ENCODE measurements around the gene CCNYL1.

DNA sequence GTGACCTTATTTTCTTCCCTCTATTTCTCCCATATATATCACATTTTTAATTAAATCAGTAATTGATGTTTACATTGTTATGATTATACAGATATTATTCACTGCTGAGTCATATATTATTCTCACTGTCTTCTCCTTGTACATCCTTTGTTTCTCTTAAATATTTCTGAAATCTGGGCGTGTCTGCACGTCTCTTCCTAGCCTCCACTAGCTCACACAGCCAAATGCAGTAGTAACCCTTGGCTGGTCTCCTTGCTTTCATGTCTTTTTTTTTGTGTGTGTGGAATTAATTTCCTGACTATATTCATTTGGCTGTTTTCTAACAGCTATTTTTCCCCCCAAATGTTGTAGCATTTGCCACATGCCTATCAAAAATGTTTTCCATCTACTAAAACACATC is 15.8 kb downstream of the CCNYL1 start:
- TF ChIP-seq, protein P1, sequence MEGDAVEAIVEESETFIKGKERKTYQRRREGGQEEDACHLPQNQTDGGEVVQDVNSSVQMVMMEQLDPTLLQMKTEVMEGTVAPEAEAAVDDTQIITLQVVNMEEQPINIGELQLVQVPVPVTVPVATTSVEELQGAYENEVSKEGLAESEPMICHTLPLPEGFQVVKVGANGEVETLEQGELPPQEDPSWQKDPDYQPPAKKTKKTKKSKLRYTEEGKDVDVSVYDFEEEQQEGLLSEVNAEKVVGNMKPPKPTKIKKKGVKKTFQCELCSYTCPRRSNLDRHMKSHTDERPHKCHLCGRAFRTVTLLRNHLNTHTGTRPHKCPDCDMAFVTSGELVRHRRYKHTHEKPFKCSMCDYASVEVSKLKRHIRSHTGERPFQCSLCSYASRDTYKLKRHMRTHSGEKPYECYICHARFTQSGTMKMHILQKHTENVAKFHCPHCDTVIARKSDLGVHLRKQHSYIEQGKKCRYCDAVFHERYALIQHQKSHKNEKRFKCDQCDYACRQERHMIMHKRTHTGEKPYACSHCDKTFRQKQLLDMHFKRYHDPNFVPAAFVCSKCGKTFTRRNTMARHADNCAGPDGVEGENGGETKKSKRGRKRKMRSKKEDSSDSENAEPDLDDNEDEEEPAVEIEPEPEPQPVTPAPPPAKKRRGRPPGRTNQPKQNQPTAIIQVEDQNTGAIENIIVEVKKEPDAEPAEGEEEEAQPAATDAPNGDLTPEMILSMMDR (IDR thresholded peaks at IDR 0.05): no peak
- no peak for TF ChIP-seq POLR2A (IDR thresholded peaks at IDR 0.05)
- no peak for TF ChIP-seq POLR2AphosphoS5 (IDR thresholded peaks at IDR 0.05; ENCODE audit: insufficient read depth in 1 of 2, low read depth in 1 of 2)

All from vagina (tissue), 2 donors.